GM18861 (cell line): Measurements from ENCODE around the gene PARD3B.

Source experiments
- ATAC-seq: cut with Tn5 transposase; IDR thresholded peaks from one replicate; pipeline ENCODE4 v1.9.1; 2021; ENCODE audit not compliant: unreplicated experiment

PARD3B gene

GRCh38 chr2:205570648-205571047 lies 1025.4 kb downstream of the PARD3B start:
- ATAC-seq = no peak

- ATAC-seq = no peak
These were observed 1026.2 kb downstream of the PARD3B start for GRCh38 chr2:205571360-205571959.

- ATAC-seq = no peak
These were observed 1028.7 kb downstream of the PARD3B start for GRCh38 chr2:205574001-205574400.

GRCh38 chr2:205579335-205579734 lies 1034.1 kb downstream of the PARD3B start:
- ATAC-seq = no peak

- ATAC-seq = no peak
These were observed 1035.1 kb downstream of the PARD3B start for GRCh38 chr2:205580212-205580987.

GRCh38 chr2:205582366-205582765 lies 1037.1 kb downstream of the PARD3B start:
- ATAC-seq = no peak

- ATAC-seq = no peak
These were observed 1040.4 kb downstream of the PARD3B start for GRCh38 chr2:205585449-205586383.

- ATAC-seq = no peak
These were observed 1041.4 kb downstream of the PARD3B start for GRCh38 chr2:205586626-205587025.

- no peak for ATAC-seq
These were observed 1044.2 kb downstream of the PARD3B start for GRCh38 chr2:205589479-205589878.

- no peak for ATAC-seq
These were observed 1045.5 kb downstream of the PARD3B start for GRCh38 chr2:205590759-205591158.

- ATAC-seq = no peak
These were observed 1048.6 kb downstream of the PARD3B start for GRCh38 chr2:205593891-205594290.

GRCh38 chr2:205596581-205596980 lies 1051.3 kb downstream of the PARD3B start:
- ATAC-seq = no peak

- ATAC-seq = no peak
These were observed 1060.5 kb downstream of the PARD3B start for GRCh38 chr2:205605638-205606304.

GRCh38 chr2:205607146-205607545 lies 1061.9 kb downstream of the PARD3B start:
- no peak for ATAC-seq

- ATAC-seq = no peak
These were observed 1063.8 kb downstream of the PARD3B start for GRCh38 chr2:205609113-205609512.

- ATAC-seq = no peak
These were observed 1065.2 kb downstream of the PARD3B start for GRCh38 chr2:205610437-205610836.

GRCh38 chr2:205612636-205613035 lies 1067.4 kb downstream of the PARD3B start:
- ATAC-seq = no peak

- no peak for ATAC-seq
These were observed 1068.8 kb downstream of the PARD3B start for GRCh38 chr2:205613970-205614559.

- no peak for ATAC-seq
These were observed 1069.7 kb downstream of the PARD3B start for GRCh38 chr2:205614965-205615364.

GRCh38 chr2:205617905-205618304 lies 1072.6 kb downstream of the PARD3B start:
- no peak for ATAC-seq

GRCh38 chr2:205619600-205619999 lies 1074.3 kb downstream of the PARD3B start:
- ATAC-seq = no peak
